Fibroblast of mammary gland (primary cell): ENCODE measurements around the gene MAGEB17.

ENCODE experiments used
- DNase-seq: peaks from one replicate; pipeline ENCODE4 v3.0.0-alpha.2; 2010; ENCODE audit warnings: low read depth
- H3K4me3 ChIP-seq: 2 replicates; pipeline ENCODE4 v1.5.1; 2011; ENCODE audit warnings: low read depth, mild to moderate bottlenecking, low read length, moderate library complexity; ENCODE audit not compliant: control insufficient read depth
- CTCF ChIP-seq: conservative IDR thresholded peaks from 2 replicates; pipeline ENCODE4 v1.5.1; 2011; ENCODE audit warnings: low read depth, low read length, inconsistent platforms; ENCODE audit not compliant: control insufficient read depth, insufficient read depth

Gene MAGEB17

GRCh38 chrX:16130707-16131106 lies 36.6 kb upstream of the MAGEB17 start:
- DNase-seq: no peak
- H3K4me3 ChIP-seq: no peak overlapping the region
- no peak for TF ChIP-seq CTCF

GRCh38 chrX:16134936-16135335 lies 32.3 kb upstream of the MAGEB17 start:
- H3K4me3 ChIP-seq: no peak overlapping the region
- TF ChIP-seq CTCF: no peak
- DNase-seq: no peak

- no peak overlapping the region for H3K4me3 ChIP-seq
- DNase-seq: peak; percentile 3
- TF ChIP-seq CTCF: no peak
These were observed 31.2 kb upstream of the MAGEB17 start for GRCh38 chrX:16136080-16136479.

GRCh38 chrX:16137416-16138107 lies 29.7 kb upstream of the MAGEB17 start:
- no peak for TF ChIP-seq CTCF
- no peak for DNase-seq
- no peak overlapping the region for H3K4me3 ChIP-seq

GRCh38 chrX:16138108-16138427 lies 29.2 kb upstream of the MAGEB17 start:
- peak; percentile 2 for TF ChIP-seq CTCF
- no peak for DNase-seq
- no peak overlapping the region for H3K4me3 ChIP-seq

GRCh38 chrX:16140448-16140847 lies 26.8 kb upstream of the MAGEB17 start:
- DNase-seq: no peak
- no peak for TF ChIP-seq CTCF

GRCh38 chrX:16140983-16141382 lies 26.3 kb upstream of the MAGEB17 start:
- no peak overlapping the region for H3K4me3 ChIP-seq
- no peak for DNase-seq
- TF ChIP-seq CTCF: no peak

More at GRCh38 chrX:16140448-16140847, 26.8 kb upstream of the MAGEB17 start:
- no peak overlapping the region for H3K4me3 ChIP-seq
